ENCODE measurements around the gene PDZRN3.

DNA sequence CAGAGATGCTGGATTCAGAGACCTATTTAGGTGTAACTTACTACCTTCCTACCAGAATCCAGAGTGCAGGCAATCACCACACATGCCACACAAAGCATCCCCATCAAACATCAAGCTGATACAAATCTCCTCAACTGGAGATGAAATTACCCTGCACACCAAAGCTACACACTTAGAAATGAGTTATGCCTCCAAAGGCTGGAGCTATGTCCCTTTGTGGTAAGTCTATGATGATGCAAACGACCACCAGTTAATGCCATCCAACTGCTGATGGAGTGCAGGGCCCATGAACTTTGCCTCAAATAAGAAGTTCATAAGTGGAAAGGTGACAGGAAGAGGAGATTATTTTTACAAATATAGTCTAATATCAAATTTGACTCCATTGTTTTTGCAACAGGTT lies 38.1 kb downstream of the PDZRN3 start:
- no peak for TF ChIP-seq POLR2AphosphoS5 (IDR thresholded peaks at IDR 0.05; ENCODE audit: low read depth, low read length)
- TF ChIP-seq, protein P1, sequence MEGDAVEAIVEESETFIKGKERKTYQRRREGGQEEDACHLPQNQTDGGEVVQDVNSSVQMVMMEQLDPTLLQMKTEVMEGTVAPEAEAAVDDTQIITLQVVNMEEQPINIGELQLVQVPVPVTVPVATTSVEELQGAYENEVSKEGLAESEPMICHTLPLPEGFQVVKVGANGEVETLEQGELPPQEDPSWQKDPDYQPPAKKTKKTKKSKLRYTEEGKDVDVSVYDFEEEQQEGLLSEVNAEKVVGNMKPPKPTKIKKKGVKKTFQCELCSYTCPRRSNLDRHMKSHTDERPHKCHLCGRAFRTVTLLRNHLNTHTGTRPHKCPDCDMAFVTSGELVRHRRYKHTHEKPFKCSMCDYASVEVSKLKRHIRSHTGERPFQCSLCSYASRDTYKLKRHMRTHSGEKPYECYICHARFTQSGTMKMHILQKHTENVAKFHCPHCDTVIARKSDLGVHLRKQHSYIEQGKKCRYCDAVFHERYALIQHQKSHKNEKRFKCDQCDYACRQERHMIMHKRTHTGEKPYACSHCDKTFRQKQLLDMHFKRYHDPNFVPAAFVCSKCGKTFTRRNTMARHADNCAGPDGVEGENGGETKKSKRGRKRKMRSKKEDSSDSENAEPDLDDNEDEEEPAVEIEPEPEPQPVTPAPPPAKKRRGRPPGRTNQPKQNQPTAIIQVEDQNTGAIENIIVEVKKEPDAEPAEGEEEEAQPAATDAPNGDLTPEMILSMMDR (IDR thresholded peaks at IDR 0.05), result no peak
- TF ChIP-seq SIN3A (IDR thresholded peaks at IDR 0.05; ENCODE audit: borderline replicate concordance, insufficient read depth, low read depth, low read length), result no peak
